Hepatocyte (in vitro differentiated cells): ENCODE measurements around the gene PEAK1.

ENCODE experiments used
- CTCF ChIP-seq: fragments of 200-600 bp; sonication (generic); IDR thresholded peaks from 2 replicates; pipeline ENCODE4 v1.5.1; 2016; ENCODE audit warnings: antibody characterized with exemption, mild to moderate bottlenecking; ENCODE audit not compliant: poor library complexity
- EZH2 ChIP-seq: fragments of 200-600 bp; sonication (generic); IDR thresholded peaks from 2 replicates; pipeline ENCODE4 v1.6.1; 2016; ENCODE audit warnings: antibody characterized with exemption, mild to moderate bottlenecking, borderline replicate concordance

- TF ChIP-seq CTCF: no peak
- TF ChIP-seq EZH2: no peak
These were observed 191.1 kb downstream of the PEAK1 start for GRCh38 chr15:77228828-77229227.
